MM.1S (cell line): ENCODE results near the gene ERG.

Experiments
- DNase-seq: peaks from one replicate; pipeline ENCODE4 v3.0.0-alpha.2; 2015
- H2AFZ ChIP-seq: fragments of 300-600 bp; sonication (generic); 2 replicates; pipeline ENCODE4 v1.6.0; 2016; ENCODE audit warnings: antibody characterized with exemption, low read length
- H3F3A ChIP-seq: fragments of 300-600 bp; sonication (generic); 2 replicates; pipeline ENCODE4 v1.6.1; 2016; ENCODE audit warnings: mild to moderate bottlenecking, antibody characterized with exemption, low read length, moderate library complexity, mixed read lengths; ENCODE audit not compliant: insufficient read depth
- H3K27ac ChIP-seq: fragments of 300-600 bp; sonication (generic); 2 replicates; pipeline ENCODE4 v1.5.1; 2016; ENCODE audit warnings: mild to moderate bottlenecking, low read length
- H3K27me3 ChIP-seq: fragments of 300-600 bp; sonication (generic); replicated peaks from 2 replicates; pipeline ENCODE4 v1.6.0; 2016; ENCODE audit warnings: low read length; ENCODE audit not compliant: insufficient read depth
- H3K36me3 ChIP-seq: fragments of 300-600 bp; sonication (generic); replicated peaks from 2 replicates; pipeline ENCODE4 v1.6.1; 2016; ENCODE audit warnings: mild to moderate bottlenecking, low read length, mixed read lengths; ENCODE audit not compliant: insufficient read depth
- H3K4me1 ChIP-seq: fragments of 300-600 bp; sonication (generic); 2 replicates; pipeline ENCODE4 v1.6.1; 2016; ENCODE audit warnings: low read length, mixed read lengths
- H3K4me2 ChIP-seq: fragments of 300-600 bp; sonication (generic); 2 replicates; pipeline ENCODE4 v1.6.0; 2016; ENCODE audit warnings: low read depth, low read length
- H3K4me3 ChIP-seq: fragments of 300-600 bp; sonication (generic); 2 replicates; pipeline ENCODE4 v1.5.1; 2016; ENCODE audit warnings: low read length, mixed read lengths
- H3K79me2 ChIP-seq: fragments of 300-600 bp; sonication (generic); 2 replicates; pipeline ENCODE4 v1.6.1; 2016; ENCODE audit warnings: mixed run types, low read length, mixed read lengths
- H3K9ac ChIP-seq: fragments of 300-600 bp; sonication (generic); 2 replicates; pipeline ENCODE4 v1.6.1; 2016; ENCODE audit warnings: low read length, mixed read lengths
- H3K9me2 ChIP-seq: fragments of 300-600 bp; sonication (generic); replicated peaks from 2 replicates; pipeline ENCODE4 v1.6.1; 2016; ENCODE audit warnings: mild to moderate bottlenecking, low read length, mixed read lengths; ENCODE audit not compliant: insufficient read depth
- H3K9me3 ChIP-seq: fragments of 300-600 bp; sonication (generic); replicated peaks from 2 replicates; pipeline ENCODE4 v1.6.1; 2016; ENCODE audit warnings: mild to moderate bottlenecking, low read length, mixed read lengths; ENCODE audit not compliant: insufficient read depth
- H4K20me1 ChIP-seq: fragments of 300-600 bp; sonication (generic); 2 replicates; pipeline ENCODE4 v1.6.1; 2016; ENCODE audit warnings: mild to moderate bottlenecking, low read length, moderate library complexity, mixed read lengths; ENCODE audit not compliant: insufficient read depth
- CTCF ChIP-seq: fragments of 300-600 bp; sonication (generic); IDR thresholded peaks from 2 replicates; pipeline ENCODE4 v1.5.1; 2016; ENCODE audit warnings: antibody characterized with exemption, low read length, mixed read lengths
- EZH2 ChIP-seq: fragments of 300-600 bp; sonication (generic); optimal IDR thresholded peaks from 2 replicates; pipeline ENCODE3; 2017; ENCODE audit warnings: low read depth, mild to moderate bottlenecking, antibody characterized with exemption, low read length, mixed read lengths
- EZH2phosphoT487 ChIP-seq: fragments of 300-600 bp; sonication (generic); IDR thresholded peaks from 2 replicates; pipeline ENCODE4 v1.6.1; 2018; ENCODE audit warnings: antibody characterized with exemption, low read length

ERG gene

DNA sequence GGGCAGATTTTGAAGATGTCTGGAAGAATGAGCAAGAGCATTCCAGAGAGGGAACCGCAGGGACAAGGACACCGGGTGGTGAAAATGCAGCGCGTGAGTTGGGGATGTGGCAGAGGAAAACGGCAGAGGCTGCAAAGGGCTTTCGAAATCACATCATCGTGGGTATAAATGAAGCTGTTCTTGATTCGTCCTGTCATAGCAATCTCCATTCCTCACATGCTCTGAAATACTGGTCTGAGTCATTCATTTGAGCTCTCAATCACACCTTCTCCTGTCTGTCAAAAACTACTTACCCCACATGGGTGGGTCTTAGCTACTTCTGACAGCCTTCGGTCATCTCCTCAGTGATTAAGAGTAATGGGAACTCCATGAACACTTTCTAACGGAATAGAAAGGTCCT lies 81.5 kb downstream of the ERG start:
- Histone ChIP-seq H3K27me3 (no peaks in the 10 kb centered on the region), H3F3A (no peaks in the 10 kb centered on the region), H3K36me3 (no peaks in the 10 kb centered on the region), H3K4me1 (no peaks in the 10 kb centered on the region), H3K9me2 (no peaks in the 10 kb centered on the region), H4K20me1 (no peaks in the 10 kb centered on the region), H3K9me3 (no peaks in the 10 kb centered on the region), H3K4me2 (no peak overlapping the region), H3K9ac (no peak overlapping the region), H3K27ac (no peak overlapping the region), H2AFZ (no peak overlapping the region), H3K4me3 (no peak overlapping the region), H3K79me2 (no peaks in the 10 kb centered on the region)
- no peak for TF ChIP-seq EZH2
- TF ChIP-seq EZH2phosphoT487 = no peak
- no peak for TF ChIP-seq CTCF
- no peak for DNase-seq

DNA sequence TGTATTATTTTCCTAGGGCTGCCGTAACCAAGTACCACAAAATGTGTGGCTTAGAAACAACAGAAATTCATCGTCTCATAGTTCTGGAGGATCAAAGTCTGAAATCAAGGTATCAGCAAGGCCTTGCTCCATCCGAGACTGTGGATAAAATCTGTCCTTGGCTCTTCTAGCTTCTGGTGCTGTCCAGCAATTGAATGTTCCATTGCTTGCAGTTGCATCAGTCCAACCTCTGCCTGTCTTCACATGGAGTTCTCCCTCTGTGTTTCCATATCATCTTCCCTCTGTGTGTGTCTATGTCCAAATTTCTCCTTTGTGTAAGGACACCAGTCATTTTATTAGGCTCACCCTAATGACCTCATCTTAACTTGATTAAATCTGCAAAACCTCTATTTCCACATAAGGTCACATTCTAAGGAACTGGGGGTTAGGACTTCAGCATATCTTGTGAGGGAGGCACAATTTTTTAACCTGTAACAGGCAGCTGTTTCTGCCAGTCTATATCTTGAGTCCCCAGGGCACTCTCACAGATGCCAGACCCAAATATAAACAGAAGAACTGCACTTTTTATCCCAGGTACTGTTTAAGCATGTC lies 84.2 kb downstream of the ERG start:
- Histone ChIP-seq H3K4me3 (no peak overlapping the region), H3K4me1 (no peaks in the 10 kb centered on the region), H3K27ac (no peak overlapping the region), H3K79me2 (no peaks in the 10 kb centered on the region), H3F3A (no peaks in the 10 kb centered on the region), H3K36me3 (no peaks in the 10 kb centered on the region), H2AFZ (no peak overlapping the region), H3K9me3 (no peaks in the 10 kb centered on the region), H4K20me1 (no peaks in the 10 kb centered on the region), H3K9ac (no peak overlapping the region), H3K9me2 (no peaks in the 10 kb centered on the region), H3K4me2 (no peak overlapping the region), H3K27me3 (no peaks in the 10 kb centered on the region)
- DNase-seq = no peak
- TF ChIP-seq EZH2phosphoT487 (no peak), EZH2 (no peak), CTCF (no peak)

DNA sequence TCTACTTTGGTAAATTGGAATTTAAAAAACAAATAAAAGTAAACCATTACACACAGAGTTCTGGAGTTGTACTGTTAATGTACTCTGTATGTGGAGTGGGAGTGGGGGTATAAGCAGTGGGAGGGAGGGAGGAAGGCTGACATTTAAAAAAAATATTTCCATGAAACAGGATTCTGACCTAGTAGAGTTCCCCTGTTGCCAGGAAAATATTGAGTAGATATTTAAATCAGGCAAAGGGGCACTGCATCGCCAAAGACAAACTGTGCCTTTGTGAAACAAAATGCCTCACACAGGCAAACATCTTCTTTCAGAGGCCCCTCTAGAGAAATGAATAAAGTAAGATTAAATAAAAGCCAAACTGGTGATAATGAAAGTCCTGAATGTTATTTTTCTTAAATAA lies 87.8 kb downstream of the ERG start:
- Histone ChIP-seq H3K4me3 (no peak overlapping the region), H3K9me3 (no peaks in the 10 kb centered on the region), H3K36me3 (no peaks in the 10 kb centered on the region), H3K4me2 (no peak overlapping the region), H3K27me3 (no peaks in the 10 kb centered on the region), H2AFZ (no peak overlapping the region), H4K20me1 (no peaks in the 10 kb centered on the region), H3K79me2 (no peaks in the 10 kb centered on the region), H3K4me1 (no peaks in the 10 kb centered on the region), H3K9ac (no peak overlapping the region), H3K27ac (no peak overlapping the region), H3K9me2 (no peaks in the 10 kb centered on the region), H3F3A (no peaks in the 10 kb centered on the region)
- DNase-seq = no peak
- TF ChIP-seq EZH2 = no peak
- no peak for TF ChIP-seq CTCF
- no peak for TF ChIP-seq EZH2phosphoT487
